Measurements from ENCODE around the gene SCG2. TPM values are rescaled to one million over a fixed set of nuclear protein-coding genes. Genes with fewer than 3 reads are reported as not detected.

The SCG2 gene
- total RNA-seq, 2 experiments from 2014 or later, result not detected

DNA sequence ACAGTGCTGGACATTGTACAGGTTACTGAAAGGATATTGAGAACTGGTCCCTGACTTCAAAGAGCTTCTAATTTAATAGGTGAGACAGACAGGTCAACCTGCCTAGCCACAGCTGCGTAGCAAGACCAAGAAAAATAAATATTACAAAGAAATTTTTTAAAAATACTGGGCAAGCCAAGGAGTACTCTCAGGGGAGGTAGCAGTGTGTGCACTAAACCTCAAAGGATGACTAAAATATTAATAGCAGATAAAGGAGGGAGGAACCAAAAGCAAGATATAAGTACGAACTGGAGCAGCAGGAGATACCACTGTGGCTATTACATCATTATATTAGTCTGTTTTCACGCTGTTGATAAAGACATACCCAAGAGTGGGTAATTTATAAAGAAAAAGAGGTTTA is 14.9 kb downstream of the SCG2 start:
- TF ChIP-seq, protein P1, sequence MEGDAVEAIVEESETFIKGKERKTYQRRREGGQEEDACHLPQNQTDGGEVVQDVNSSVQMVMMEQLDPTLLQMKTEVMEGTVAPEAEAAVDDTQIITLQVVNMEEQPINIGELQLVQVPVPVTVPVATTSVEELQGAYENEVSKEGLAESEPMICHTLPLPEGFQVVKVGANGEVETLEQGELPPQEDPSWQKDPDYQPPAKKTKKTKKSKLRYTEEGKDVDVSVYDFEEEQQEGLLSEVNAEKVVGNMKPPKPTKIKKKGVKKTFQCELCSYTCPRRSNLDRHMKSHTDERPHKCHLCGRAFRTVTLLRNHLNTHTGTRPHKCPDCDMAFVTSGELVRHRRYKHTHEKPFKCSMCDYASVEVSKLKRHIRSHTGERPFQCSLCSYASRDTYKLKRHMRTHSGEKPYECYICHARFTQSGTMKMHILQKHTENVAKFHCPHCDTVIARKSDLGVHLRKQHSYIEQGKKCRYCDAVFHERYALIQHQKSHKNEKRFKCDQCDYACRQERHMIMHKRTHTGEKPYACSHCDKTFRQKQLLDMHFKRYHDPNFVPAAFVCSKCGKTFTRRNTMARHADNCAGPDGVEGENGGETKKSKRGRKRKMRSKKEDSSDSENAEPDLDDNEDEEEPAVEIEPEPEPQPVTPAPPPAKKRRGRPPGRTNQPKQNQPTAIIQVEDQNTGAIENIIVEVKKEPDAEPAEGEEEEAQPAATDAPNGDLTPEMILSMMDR (IDR thresholded peaks at IDR 0.05), result no peak
- Mint-ChIP-seq H3K9me3 (no peaks in the 10 kb centered on the region), H3K36me3 (ENCODE audit: low read depth) (no peaks in the 10 kb centered on the region), H3K27me3 (peaks cover 1% of the 10 kb centered on the region), H3K27ac (no peak overlapping the region), H3K4me3 (no peak overlapping the region), H3K4me1 (ENCODE audit: low read depth) (no peaks in the 10 kb centered on the region)
- Histone ChIP-seq H3K27ac (ENCODE audit: low read depth in 1 of 2, low read length in 2 of 2) (no peak overlapping the region), H3K4me3 (ENCODE audit: low read length) (no peak overlapping the region), H3K27me3 (ENCODE audit: control insufficient read depth in 1 of 2, insufficient read depth in 2 of 2, low read length in 2 of 2) (no peaks in the 10 kb centered on the region), H3K36me3 (ENCODE audit: insufficient read depth, low read length) (no peaks in the 10 kb centered on the region), H3K9me3 (ENCODE audit: control insufficient read depth in 1 of 2, insufficient read depth in 1 of 2, low read length in 2 of 2) (no peaks in the 10 kb centered on the region), H3K4me1 (ENCODE audit: insufficient read depth, low read length) (no peaks in the 10 kb centered on the region)
- ChIA-PET CTCF (no interaction called here), POLR2A (no interaction called here)
- no peak for ATAC-seq (ENCODE audit: poor library complexity)
- intact Hi-C loops (cut with DNase I, micrococcal nuclease), result no loop called here
- no peak for DNase-seq

DNA sequence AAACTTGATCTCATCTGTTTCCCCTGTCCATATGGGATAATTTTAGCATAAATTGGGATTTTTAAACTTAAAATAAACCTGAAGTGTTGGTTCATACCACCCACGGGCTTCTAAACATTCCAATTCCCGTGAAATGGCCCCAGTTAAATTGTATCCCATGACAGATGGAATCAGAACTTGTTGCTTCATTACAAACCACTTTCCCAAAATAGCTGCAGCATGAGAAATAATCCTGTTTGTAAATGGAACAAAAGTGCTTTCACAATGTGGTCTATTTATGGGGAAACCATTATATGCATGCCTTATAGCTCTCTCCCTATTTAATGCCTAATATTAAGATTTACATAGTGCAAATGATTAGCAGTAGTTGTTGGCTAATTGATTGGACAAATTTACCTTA is 15.9 kb downstream of the SCG2 start:
- intact Hi-C loops (cut with DNase I, micrococcal nuclease), result no loop called here
- ChIA-PET POLR2A (no interaction called here), CTCF (no interaction called here)
- TF ChIP-seq, protein P1 (IDR thresholded peaks at IDR 0.05), result no peak
- no peak overlapping the region for H3K4me3 Mint-ChIP-seq
- no peak overlapping the region for H3K27ac Mint-ChIP-seq
- Histone ChIP-seq H3K27me3 (ENCODE audit: control insufficient read depth in 1 of 2, insufficient read depth in 2 of 2, low read length in 2 of 2) (no peaks in the 10 kb centered on the region), H3K9me3 (ENCODE audit: control insufficient read depth in 1 of 2, insufficient read depth in 1 of 2, low read length in 2 of 2) (no peaks in the 10 kb centered on the region), H3K4me1 (ENCODE audit: insufficient read depth, low read length) (no peaks in the 10 kb centered on the region), H3K36me3 (ENCODE audit: insufficient read depth, low read length) (no peaks in the 10 kb centered on the region), H3K27ac (ENCODE audit: low read depth in 1 of 2, low read length in 2 of 2) (no peak overlapping the region), H3K4me3 (ENCODE audit: low read length) (no peak overlapping the region)
- H3K4me1 Mint-ChIP-seq (ENCODE audit: low read depth), result no peaks in the 10 kb centered on the region
- DNase-seq (no peak), ATAC-seq (ENCODE audit: poor library complexity) (no peak)
- H3K27me3 Mint-ChIP-seq, result peaks cover 8% of the 10 kb centered on the region
- no peaks in the 10 kb centered on the region for H3K36me3 Mint-ChIP-seq (ENCODE audit: low read depth)
- no peaks in the 10 kb centered on the region for H3K9me3 Mint-ChIP-seq

DNA sequence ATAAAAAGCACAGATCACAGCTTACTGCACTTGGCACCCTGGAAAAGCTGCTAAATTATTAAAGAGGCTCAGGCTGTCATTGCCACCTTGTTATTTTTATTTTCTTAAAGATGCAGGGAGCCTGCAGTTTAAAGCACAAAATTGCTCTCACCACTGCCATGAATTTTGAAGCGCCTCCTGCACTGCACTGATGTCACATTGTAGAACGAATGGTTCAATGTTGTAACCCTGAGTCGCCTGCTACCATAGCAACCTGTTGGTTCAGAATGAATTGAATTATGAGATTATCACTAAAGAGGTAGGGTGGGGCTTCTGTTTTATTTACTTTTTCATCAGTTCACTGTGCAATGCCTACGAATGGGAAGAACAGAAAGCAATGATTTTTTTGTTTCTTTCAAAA is 16.5 kb downstream of the SCG2 start:
- POLR2A ChIA-PET, result no interaction called here
- H3K27ac Mint-ChIP-seq, result no peak overlapping the region
- H3K27me3 Mint-ChIP-seq, result peaks cover 8% of the 10 kb centered on the region
- no peak overlapping the region for H3K4me3 ChIP-seq (ENCODE audit: low read length)
- no peaks in the 10 kb centered on the region for H3K9me3 Mint-ChIP-seq
- no peak for ATAC-seq (ENCODE audit: poor library complexity)
- no peaks in the 10 kb centered on the region for H3K4me1 ChIP-seq (ENCODE audit: insufficient read depth, low read length)
- no peaks in the 10 kb centered on the region for H3K4me1 Mint-ChIP-seq (ENCODE audit: low read depth)
- H3K36me3 ChIP-seq (ENCODE audit: insufficient read depth, low read length), result no peaks in the 10 kb centered on the region
- no peaks in the 10 kb centered on the region for H3K27me3 ChIP-seq (ENCODE audit: control insufficient read depth in 1 of 2, insufficient read depth in 2 of 2, low read length in 2 of 2)
- H3K4me3 Mint-ChIP-seq, result no peak overlapping the region
- H3K36me3 Mint-ChIP-seq (ENCODE audit: low read depth), result no peaks in the 10 kb centered on the region
- no peak for DNase-seq
- intact Hi-C loops (cut with DNase I, micrococcal nuclease), result no loop called here
- TF ChIP-seq, protein P1 (IDR thresholded peaks at IDR 0.05), result no peak
- CTCF ChIA-PET, result no interaction called here
- H3K27ac ChIP-seq (ENCODE audit: low read depth in 1 of 2, low read length in 2 of 2), result no peak overlapping the region
- no peaks in the 10 kb centered on the region for H3K9me3 ChIP-seq (ENCODE audit: control insufficient read depth in 1 of 2, insufficient read depth in 1 of 2, low read length in 2 of 2)

Data from CD4-positive, alpha-beta T cell (primary cell).